Naive thymus-derived CD8-positive, alpha-beta T cell (primary cell): ENCODE data around the gene MYO1E. TPM values are rescaled to one million over a fixed set of nuclear protein-coding genes. Genes with fewer than 3 reads are reported as not detected.
A peak's percentile ranks its signal among the peaks of the same experiment; 100 is the strongest.
"Not testable (repeated sequence)": the region's sequence is repeated elsewhere in the genome, so short reads cannot be mapped to it uniquely, and the experiment has no call there.

ENCODE experiments used
- ATAC-seq, 2 donors: fragments of 150-1000 bp; cut with Tn5 transposase in 1 of 2; sonication (Bioruptor Pico), chemical (Tn5 transposase) in 1 of 2; 1 replicate in 1 of 2; 2 replicates in 1 of 2; pipeline ENCODE4 v1.10.0; 2021; ENCODE audit warnings: mild to moderate bottlenecking in 2 of 2, moderate library complexity in 2 of 2
- POLR2A ChIA-PET: fragments of 350-600 bp; sonication (Branson Sonifier 250); formaldehyde crosslinking; loops from one replicate; lab custom pipeline; 2021; ENCODE audit warnings: antibody characterized with exemption; lab: Charles Lee
- DNase-seq, 10 donors: peaks; one replicate each; pipeline versions ENCODE4 v3.0.0 to v3.0.0-alpha.2; 2020 to 2022
- H3K27ac Mint-ChIP-seq, 10 donors: one replicate each; pipeline ENCODE4 v1.8.0; 2020 to 2022; ENCODE audit warnings: mild to moderate bottlenecking in 10 of 10, mixed read lengths in 10 of 10, moderate library complexity in 4 of 10, inconsistent platforms in 1 of 10
- H3K27me3 Mint-ChIP-seq, 5 donors: one replicate each; pipeline ENCODE4 v1.8.0; 2021 to 2022; ENCODE audit warnings: mixed read lengths in 5 of 5
- H3K36me3 Mint-ChIP-seq, 3 donors: one replicate each; pipeline ENCODE4 v1.8.0; 2020 to 2022; ENCODE audit warnings: mixed read lengths in 3 of 3, mild to moderate bottlenecking in 2 of 3, inconsistent platforms in 1 of 3
- H3K4me1 Mint-ChIP-seq, 4 donors: one replicate each; pipeline ENCODE4 v1.8.0; 2021 to 2022; ENCODE audit warnings: mixed read lengths in 4 of 4
- H3K4me3 Mint-ChIP-seq, 10 donors: one replicate each; pipeline ENCODE4 v1.8.0; 2020 to 2022; ENCODE audit warnings: mild to moderate bottlenecking in 10 of 10, mixed read lengths in 10 of 10, moderate library complexity in 6 of 10, inconsistent platforms in 1 of 10
- H3K9me3 Mint-ChIP-seq, 9 donors: one replicate each; pipeline ENCODE4 v1.8.0; 2020 to 2022; ENCODE audit warnings: mixed read lengths in 9 of 9, mild to moderate bottlenecking in 3 of 9, inconsistent platforms in 1 of 9, moderate library complexity in 1 of 9
- polyA plus RNA-seq, 3 donors: library from polyadenylated mRNA; unstranded; fragments of 300-500 nt; fragmentation: Illumina TruSeq; gene quantifications; one replicate each; pipeline ENCODE4 v1.2.3, GENCODE V29; 2021
- total RNA-seq, 8 experiments: library from RNA in 2 of 8; stranded (reverse) in 2 of 8; gene quantifications; one replicate each; pipeline ENCODE4 v1.2.3 and lab custom pipeline; 2021 to 2026

MYO1E gene
- total and polyA plus RNA-seq, 5 experiments from 2014 or later, result 0.53 to 7.4 (median 3.4) TPM; not detected in 1

DNA sequence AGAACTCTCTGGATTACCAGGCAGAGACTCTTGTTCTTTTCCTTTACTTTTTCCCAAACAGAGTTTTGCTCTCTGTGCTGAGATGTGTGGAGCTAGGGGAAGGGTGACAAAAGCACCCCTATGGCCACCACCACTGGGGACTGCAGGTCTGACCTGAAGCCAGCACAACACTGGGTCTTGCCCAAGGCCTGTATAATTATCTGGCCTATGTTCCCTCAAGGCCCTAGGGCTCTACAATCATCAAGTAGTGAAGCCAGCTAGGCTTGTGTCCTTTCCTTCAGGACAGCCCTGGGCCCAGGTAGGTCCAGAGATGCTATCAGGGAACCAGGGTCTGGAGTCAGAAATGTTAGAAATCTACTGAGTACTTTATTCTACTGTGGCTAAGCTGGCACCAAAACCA lies 28.4 kb downstream of the MYO1E start:
- H3K9me3 Mint-ChIP-seq, result peaks cover 0 to 10% (median 0%) of the 10 kb centered on the region in 9 donors
- H3K27me3 Mint-ChIP-seq, result peaks cover 0 to 7% (median 3%) of the 10 kb centered on the region in 5 donors
- peak overlapping the region in 1 of 10 donors; percentile 9 for H3K27ac Mint-ChIP-seq
- DNase-seq (no peak), ATAC-seq (no peak)
- peaks cover 0 to 21% (median 0%) of the 10 kb centered on the region in 4 donors for H3K4me1 Mint-ChIP-seq
- POLR2A ChIA-PET, result interaction anchor here (0.7 kb wide), 1 partner anchor 981 kb away, joined by 3 read pairs; no protein-coding TSS in a partner anchor
- peaks cover 0 to 12% (median 0%) of the 10 kb centered on the region in 3 donors for H3K36me3 Mint-ChIP-seq
- H3K4me3 Mint-ChIP-seq, result no peak overlapping the region

DNA sequence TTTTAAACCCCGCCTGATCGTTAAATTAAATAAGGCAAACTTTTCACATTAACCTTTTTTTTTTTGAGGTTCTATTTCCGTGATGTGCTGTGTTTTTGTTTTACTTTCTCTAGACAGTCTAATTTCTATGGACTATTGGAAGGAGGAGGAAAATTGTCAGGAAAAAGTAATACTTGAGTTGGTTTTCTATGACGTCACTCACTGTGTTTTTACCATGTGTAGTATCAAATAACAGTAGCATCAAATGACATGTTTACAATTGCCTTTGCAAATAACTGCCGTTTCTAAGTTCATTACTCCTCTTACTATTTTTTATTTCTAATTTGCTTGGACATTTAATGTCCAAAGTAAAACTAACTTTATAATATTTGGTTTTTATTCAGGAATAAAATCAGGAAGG lies 32.3 kb downstream of the MYO1E start:
- no peak overlapping the region for H3K27ac Mint-ChIP-seq
- DNase-seq (no peak), ATAC-seq (no peak)
- POLR2A ChIA-PET, result no interaction called here
- H3K36me3 Mint-ChIP-seq, result peaks cover 0 to 12% (median 0%) of the 10 kb centered on the region in 3 donors
- peaks cover 0 to 7% (median 0%) of the 10 kb centered on the region in 4 donors for H3K4me1 Mint-ChIP-seq
- peaks cover 0 to 7% (median 2%) of the 10 kb centered on the region in 5 donors for H3K27me3 Mint-ChIP-seq
- no peak overlapping the region for H3K4me3 Mint-ChIP-seq
- H3K9me3 Mint-ChIP-seq, result peaks cover 0 to 10% (median 0%) of the 10 kb centered on the region in 9 donors

DNA sequence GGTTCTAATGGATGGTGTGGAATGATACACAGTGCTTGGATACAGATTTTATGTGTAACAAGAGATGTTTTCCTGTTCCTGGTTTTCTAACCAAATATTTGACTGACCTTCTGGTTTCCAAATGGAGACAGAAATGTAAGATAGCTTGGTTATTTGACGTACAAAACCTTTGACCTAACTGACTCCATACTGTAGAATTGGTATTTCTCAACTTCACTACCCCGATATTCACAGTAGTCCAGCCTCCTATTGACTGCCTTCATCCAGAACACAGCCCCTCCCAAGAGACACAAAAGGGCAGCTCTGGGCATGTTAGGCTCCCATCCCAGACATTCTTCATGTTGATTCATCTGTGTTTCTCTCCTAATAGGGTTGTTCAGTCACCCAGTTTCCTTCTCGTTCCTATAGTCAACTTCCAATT lies 33.4 kb downstream of the MYO1E start:
- Mint-ChIP-seq H3K36me3 (peaks cover 0 to 12% (median 0%) of the 10 kb centered on the region in 3 donors), H3K27me3 (peaks cover 0 to 6% (median 2%) of the 10 kb centered on the region in 5 donors), H3K4me3 (no peak overlapping the region), H3K27ac (no peak overlapping the region), H3K4me1 (peaks cover 0 to 6% (median 0%) of the 10 kb centered on the region in 4 donors), H3K9me3 (peaks cover 0 to 10% (median 0%) of the 10 kb centered on the region in 9 donors)
- POLR2A ChIA-PET, result no interaction called here
- DNase-seq (no peak), ATAC-seq (no peak)

DNA sequence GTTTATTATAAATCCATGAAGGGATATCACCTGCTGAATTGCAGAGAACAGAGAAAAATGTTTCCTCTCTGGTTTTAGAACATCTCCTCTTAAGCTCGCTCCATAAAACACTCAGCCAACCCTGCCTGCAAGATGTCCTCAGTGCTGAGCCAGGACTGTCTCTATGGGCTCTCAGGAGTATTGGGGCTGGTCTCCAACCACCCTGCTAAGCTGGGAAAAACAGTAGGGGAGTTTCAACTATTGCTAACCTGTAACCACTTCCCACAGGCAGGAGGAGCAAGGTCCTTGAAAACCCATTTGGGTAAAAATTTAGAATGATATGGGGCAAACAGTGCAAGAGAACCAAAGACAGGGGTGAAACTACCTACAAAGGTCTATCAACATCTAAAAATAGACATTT lies 34.3 kb downstream of the MYO1E start:
- POLR2A ChIA-PET, result interaction anchor here (1.3 kb wide), 1 partner anchor 17 kb away, joined by 3 read pairs; no protein-coding TSS in a partner anchor
- peaks cover 0 to 10% (median 0%) of the 10 kb centered on the region in 9 donors for H3K9me3 Mint-ChIP-seq

DNA sequence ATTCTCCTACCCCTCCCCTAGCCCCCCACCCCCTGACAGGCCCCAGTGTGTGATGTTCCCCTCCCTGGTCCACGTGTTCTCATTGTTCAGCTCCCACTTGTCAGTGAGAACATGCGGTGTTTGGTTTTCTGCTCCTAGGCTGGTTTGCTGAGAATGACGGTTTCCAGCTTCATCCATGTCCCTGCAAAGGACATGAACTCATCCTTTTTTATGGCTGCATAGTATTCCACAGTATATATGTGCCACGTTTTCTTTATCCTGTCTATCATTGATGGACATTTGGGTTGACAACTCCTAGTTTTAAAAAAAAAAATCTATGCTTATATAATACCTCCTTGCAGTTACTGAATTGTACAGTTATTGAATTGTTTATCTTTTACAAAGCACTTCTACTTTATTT lies 35.9 kb downstream of the MYO1E start:
- not testable (repeated sequence) for H3K9me3 Mint-ChIP-seq, H3K27ac Mint-ChIP-seq, DNase-seq, H3K4me3 Mint-ChIP-seq, H3K36me3 Mint-ChIP-seq, H3K27me3 Mint-ChIP-seq, ATAC-seq
- H3K4me1 Mint-ChIP-seq, result peaks cover 0 to 19% (median 0%) of the 10 kb centered on the region in 4 donors
- POLR2A ChIA-PET, result interaction anchor here (0.6 kb wide), 1 partner anchor 285 kb away, joined by 5 read pairs; no protein-coding TSS in a partner anchor

More for the DNA sequence above, 34.3 kb downstream of the MYO1E start:
- ATAC-seq, result no peak
- no peak for DNase-seq
- Mint-ChIP-seq H3K27ac (no peak overlapping the region), H3K4me1 (peaks cover 0 to 12% (median 0%) of the 10 kb centered on the region in 4 donors), H3K27me3 (peaks cover 0 to 6% (median 2%) of the 10 kb centered on the region in 5 donors), H3K36me3 (peaks cover 0 to 12% (median 0%) of the 10 kb centered on the region in 3 donors), H3K4me3 (no peak overlapping the region)

DNA sequence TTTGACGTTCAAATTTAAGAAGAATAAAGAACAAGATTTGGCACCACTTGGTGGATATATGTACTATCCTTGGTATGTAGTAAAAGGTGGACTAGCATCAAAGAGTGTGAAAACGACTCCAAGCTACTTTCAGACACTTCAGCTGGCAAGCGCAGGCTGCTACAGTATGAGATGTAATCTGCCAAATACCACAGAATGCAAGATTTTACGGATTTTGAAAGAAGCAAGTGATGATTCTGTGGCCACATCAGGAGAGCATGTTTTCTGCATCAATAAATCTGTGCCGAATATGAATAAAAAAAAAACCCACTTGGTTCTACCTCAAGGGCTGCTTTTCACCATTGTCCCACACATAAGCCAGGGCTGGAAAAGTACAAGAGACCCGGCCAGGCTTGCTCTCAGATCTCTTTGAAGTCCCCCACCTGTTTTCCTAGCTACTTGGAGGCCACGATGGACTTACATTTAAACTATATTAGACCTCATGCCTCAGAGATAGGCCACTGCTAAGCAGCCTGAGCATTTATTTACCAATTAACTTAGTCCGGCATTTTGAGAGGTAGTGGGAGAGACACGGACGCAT lies 37.4 kb downstream of the MYO1E start:
- H3K36me3 Mint-ChIP-seq, result no peaks in the 10 kb centered on the region
- H3K27me3 Mint-ChIP-seq, result peaks cover 0 to 4% (median 0%) of the 10 kb centered on the region in 5 donors
- no peak overlapping the region for H3K27ac Mint-ChIP-seq
- no peaks in the 10 kb centered on the region for H3K9me3 Mint-ChIP-seq
- ATAC-seq (no peak), DNase-seq (no peak)
- peaks cover 0 to 19% (median 0%) of the 10 kb centered on the region in 4 donors for H3K4me1 Mint-ChIP-seq
- POLR2A ChIA-PET, result no interaction called here
- H3K4me3 Mint-ChIP-seq, result no peak overlapping the region

DNA sequence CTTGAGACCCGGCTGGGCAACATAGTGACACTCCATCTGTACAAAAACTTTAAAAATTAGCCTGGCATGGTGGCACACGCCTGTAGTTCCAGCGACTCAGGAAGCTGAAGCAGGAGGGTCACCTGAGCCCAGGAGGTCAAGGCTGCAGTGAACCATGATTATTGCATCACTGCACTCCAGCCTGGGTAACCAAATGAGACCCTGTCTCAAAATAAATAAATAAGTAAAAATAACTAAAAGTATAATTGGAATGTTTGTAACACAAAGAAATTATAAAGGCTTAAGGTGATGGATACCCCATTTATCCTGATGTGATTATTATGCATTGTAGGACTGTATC lies 38.6 kb downstream of the MYO1E start:
- H3K9me3 Mint-ChIP-seq, result no peaks in the 10 kb centered on the region
- ATAC-seq (no peak), DNase-seq (no peak)
- peaks cover 0 to 27% (median 0%) of the 10 kb centered on the region in 4 donors for H3K4me1 Mint-ChIP-seq
- POLR2A ChIA-PET, result no interaction called here
- no peak overlapping the region for H3K4me3 Mint-ChIP-seq
- peaks cover 0 to 4% (median 0%) of the 10 kb centered on the region in 5 donors for H3K27me3 Mint-ChIP-seq
- no peaks in the 10 kb centered on the region for H3K36me3 Mint-ChIP-seq
- H3K27ac Mint-ChIP-seq, result no peak overlapping the region

DNA sequence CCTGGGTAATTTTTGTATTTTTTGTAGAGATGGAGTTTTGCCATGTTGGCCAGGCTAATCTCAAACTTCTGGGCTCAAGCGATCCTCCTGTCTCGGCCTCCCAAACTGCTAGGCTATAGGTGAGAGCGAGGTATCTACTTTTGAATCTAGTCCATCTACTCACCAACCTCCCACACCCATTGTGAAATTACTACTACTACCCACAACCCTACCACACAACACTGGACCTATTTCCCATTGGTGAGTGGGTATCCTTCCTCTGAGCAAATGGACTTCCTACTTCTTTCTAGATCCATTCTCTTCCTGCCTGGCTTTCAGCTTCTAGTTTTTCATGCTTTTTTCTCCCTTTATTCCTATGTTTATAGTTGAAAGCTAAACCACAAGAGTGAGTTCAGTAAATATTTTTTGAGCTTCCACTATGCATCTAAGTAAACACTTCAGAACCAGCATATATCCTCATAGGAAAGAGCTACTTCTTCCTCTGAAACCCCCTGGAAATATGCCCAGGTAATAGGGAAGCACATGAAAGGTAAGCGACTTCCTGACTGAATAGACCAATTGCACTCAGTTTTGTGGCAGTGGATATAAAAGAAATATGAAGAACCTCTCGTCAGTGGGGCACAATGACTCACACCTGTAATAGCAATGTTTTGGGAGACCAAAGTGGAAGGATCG lies 39.1 kb downstream of the MYO1E start:
- Mint-ChIP-seq H3K4me1 (peaks cover 0 to 32% (median 0%) of the 10 kb centered on the region in 4 donors), H3K36me3 (no peaks in the 10 kb centered on the region), H3K27ac (peak overlapping the region in 1 of 10 donors; percentile 37), H3K9me3 (no peaks in the 10 kb centered on the region), H3K4me3 (no peak overlapping the region), H3K27me3 (peaks cover 0 to 4% (median 0%) of the 10 kb centered on the region in 5 donors)
- ATAC-seq (no peak), DNase-seq (no peak)
- POLR2A ChIA-PET, result no interaction called here

DNA sequence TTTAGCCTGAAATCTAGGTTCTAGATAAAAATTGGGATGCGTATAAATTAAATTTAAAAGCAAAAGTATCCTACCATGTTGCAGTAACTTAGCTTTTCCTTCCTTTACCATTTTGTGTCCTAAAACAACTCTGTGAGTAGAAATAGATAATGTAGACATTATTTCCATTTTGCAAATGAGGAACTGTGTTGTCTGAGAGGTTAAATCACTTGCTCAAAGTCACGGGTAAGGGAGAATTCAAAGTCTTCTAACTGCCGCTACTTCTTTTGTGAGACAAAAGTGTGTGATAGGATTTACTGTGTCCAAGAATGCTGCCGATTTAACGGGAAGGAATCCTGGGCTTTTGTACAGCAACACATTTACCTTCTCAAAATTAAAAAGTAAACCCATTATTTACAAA lies 40.7 kb downstream of the MYO1E start:
- Mint-ChIP-seq H3K36me3 (no peaks in the 10 kb centered on the region), H3K4me1 (peaks cover 5 to 42% (median 7%) of the 10 kb centered on the region in 4 donors), H3K27ac (no peak overlapping the region), H3K4me3 (no peak overlapping the region), H3K9me3 (no peaks in the 10 kb centered on the region), H3K27me3 (peaks cover 0 to 4% (median 0%) of the 10 kb centered on the region in 5 donors)
- ATAC-seq (no peak), DNase-seq (no peak)
- POLR2A ChIA-PET, result no interaction called here

DNA sequence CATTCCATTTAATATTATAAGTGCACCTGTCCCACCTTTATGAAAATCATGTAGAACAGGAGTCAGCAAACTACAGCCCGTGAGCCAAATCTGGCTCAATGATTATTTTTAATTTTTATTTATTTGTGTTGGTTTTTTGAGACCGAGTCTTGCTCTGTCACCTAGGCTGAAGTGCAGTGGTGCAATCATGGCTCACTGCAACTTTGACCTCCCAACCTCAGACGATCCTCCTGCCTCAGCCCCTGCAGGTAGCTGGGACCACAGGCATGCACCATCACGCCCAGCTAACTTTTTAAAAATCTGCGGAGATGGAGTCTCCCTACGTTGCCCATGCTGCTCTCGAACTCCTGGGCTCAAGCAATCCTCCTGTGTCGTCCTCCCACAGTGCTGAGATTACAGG lies 42.0 kb downstream of the MYO1E start:
- Mint-ChIP-seq H3K4me3 (no peak overlapping the region), H3K36me3 (no peaks in the 10 kb centered on the region), H3K9me3 (no peaks in the 10 kb centered on the region), H3K4me1 (peaks cover 5 to 46% (median 7%) of the 10 kb centered on the region in 4 donors), H3K27me3 (peaks cover 0 to 4% (median 0%) of the 10 kb centered on the region in 5 donors), H3K27ac (no peak overlapping the region)
- ATAC-seq, result no peak
- no peak for DNase-seq
- POLR2A ChIA-PET, result interaction anchor here (0.6 kb wide), 1 partner anchor 34 kb away, joined by 4 read pairs; no protein-coding TSS in a partner anchor

DNA sequence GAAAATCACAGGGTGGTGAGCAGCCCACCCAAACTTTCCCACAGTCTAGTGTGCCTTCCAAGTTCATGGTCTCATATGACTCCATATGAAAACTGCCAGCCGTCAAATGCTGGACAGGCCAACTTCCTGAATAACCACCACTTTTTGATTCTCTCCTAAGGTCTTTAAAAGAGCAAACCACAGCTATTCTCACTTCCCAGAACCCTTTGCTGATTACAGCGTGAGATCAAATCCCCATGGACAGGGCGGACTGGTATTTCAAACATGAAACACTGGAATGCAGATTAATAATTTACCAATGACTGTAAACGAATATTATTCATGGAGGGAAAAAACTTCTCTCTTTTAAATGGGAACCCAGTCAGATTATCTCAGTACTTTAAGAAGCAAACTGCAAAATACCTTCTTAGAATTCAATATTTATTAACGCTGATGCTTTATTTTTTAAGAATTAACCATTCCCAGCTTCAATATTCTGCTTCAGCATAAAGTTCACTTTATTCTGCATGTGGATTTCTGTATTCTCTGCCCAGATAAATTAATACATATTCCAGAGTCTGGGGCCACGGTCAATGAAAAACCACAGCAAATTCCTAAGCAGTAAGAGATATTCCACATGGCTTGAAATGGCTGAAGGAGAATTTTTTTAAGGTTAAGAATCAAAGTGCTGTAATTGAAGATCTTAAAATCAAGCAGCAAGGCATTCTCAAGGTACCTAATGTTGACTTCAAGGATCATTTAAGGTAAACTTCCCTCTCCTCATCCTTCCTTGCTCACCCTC lies 42.9 kb downstream of the MYO1E start:
- ATAC-seq, result no peak
- POLR2A ChIA-PET, result no interaction called here
- H3K9me3 Mint-ChIP-seq, result no peaks in the 10 kb centered on the region

DNA sequence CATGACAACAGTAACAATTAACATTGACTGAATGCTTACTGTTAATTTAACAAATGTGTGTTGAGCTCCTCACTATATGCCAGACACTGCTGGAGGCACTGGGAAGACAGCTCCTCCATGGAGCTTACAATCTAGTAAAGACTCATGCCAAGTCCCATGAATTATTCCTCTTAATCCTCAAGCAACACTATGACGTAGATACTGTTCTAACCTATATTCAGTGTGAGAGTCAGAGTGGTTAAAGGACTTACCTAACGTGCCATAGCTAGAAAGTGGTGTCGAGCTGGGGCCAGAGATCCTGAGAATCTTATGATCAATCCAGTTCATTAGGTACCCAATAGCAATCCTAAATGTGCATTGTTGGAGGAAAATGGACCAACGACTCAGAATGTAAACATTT lies 43.6 kb downstream of the MYO1E start:
- Mint-ChIP-seq H3K4me1 (peaks cover 5 to 40% (median 7%) of the 10 kb centered on the region in 4 donors), H3K27me3 (peaks cover 0 to 4% (median 0%) of the 10 kb centered on the region in 5 donors), H3K36me3 (no peaks in the 10 kb centered on the region), H3K27ac (no peak overlapping the region), H3K9me3 (no peaks in the 10 kb centered on the region), H3K4me3 (no peak overlapping the region)
- ATAC-seq, result no peak
- POLR2A ChIA-PET, result no interaction called here
- no peak for DNase-seq

More for the DNA sequence above, 42.9 kb downstream of the MYO1E start:
- no peak overlapping the region for H3K4me3 Mint-ChIP-seq
- no peak for DNase-seq
- H3K36me3 Mint-ChIP-seq, result no peaks in the 10 kb centered on the region
- H3K27me3 Mint-ChIP-seq, result peaks cover 0 to 4% (median 0%) of the 10 kb centered on the region in 5 donors
- peaks cover 5 to 45% (median 7%) of the 10 kb centered on the region in 4 donors for H3K4me1 Mint-ChIP-seq
- H3K27ac Mint-ChIP-seq, result no peak overlapping the region
